Osteocyte (in vitro differentiated cells): ENCODE measurements around the gene ATP4A. TPM values are rescaled to one million over a fixed set of nuclear protein-coding genes. Genes with fewer than 3 reads are reported as not detected.

Experiments used
- DNase-seq: peaks from one replicate; pipeline ENCODE4 v3.0.0; 2021; ENCODE audit warnings: mixed read lengths; ENCODE audit not compliant: unreplicated experiment; ENCODE audit errors: extremely low spot score
- H3K27ac Mint-ChIP-seq: one replicate; pipeline ENCODE4 v1.8.0; 2021; ENCODE audit warnings: mild to moderate bottlenecking, mixed read lengths; ENCODE audit not compliant: unreplicated experiment
- H3K27me3 Mint-ChIP-seq: one replicate; pipeline ENCODE4 v1.8.0; 2021; ENCODE audit warnings: mixed read lengths; ENCODE audit not compliant: unreplicated experiment
- H3K36me3 Mint-ChIP-seq: one replicate; pipeline ENCODE4 v1.8.0; 2021; ENCODE audit warnings: mixed read lengths; ENCODE audit not compliant: unreplicated experiment
- H3K4me1 Mint-ChIP-seq: one replicate; pipeline ENCODE4 v1.8.0; 2021; ENCODE audit warnings: mixed read lengths; ENCODE audit not compliant: unreplicated experiment
- H3K4me3 Mint-ChIP-seq: one replicate; pipeline ENCODE4 v1.8.0; 2021; ENCODE audit warnings: mild to moderate bottlenecking, moderate library complexity, mixed read lengths; ENCODE audit not compliant: unreplicated experiment
- H3K9me3 Mint-ChIP-seq: one replicate; pipeline ENCODE4 v1.8.0; 2021; ENCODE audit warnings: mixed read lengths; ENCODE audit not compliant: unreplicated experiment
- CTCF ChIP-seq: fragments of 200-600 bp; sonication (generic); IDR thresholded peaks from 2 replicates; pipeline ENCODE4 v1.5.0; 2021; ENCODE audit warnings: antibody characterized with exemption, mild to moderate bottlenecking, moderate library complexity
- total RNA-seq: library from RNA; stranded (reverse); gene quantifications from 2 replicates; pipeline ENCODE4 v1.2.1, GENCODE V29; 2021

ATP4A gene
- total RNA-seq, 1 donor from 2014 or later, result not detected

DNA sequence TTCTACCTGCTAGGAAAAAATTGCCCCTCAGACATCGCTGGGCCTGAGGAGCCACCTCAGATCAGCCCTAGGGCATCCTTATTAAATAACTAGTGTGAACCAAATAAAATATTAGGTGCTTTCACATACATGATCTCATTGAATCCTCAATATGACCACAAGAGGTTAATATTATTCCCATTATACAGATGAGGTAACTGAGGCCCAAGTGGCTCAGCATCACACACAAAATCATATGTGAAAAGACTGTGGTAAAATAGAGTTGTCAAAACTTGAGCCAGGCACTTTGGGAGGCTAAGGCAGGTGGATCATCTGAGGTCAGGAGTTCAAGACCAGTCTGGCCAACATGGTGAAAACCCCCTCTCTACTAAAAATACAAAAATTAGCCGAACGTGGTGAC, 47.1 kb downstream of the ATP4A start:
- no peak for DNase-seq
- no peak for TF ChIP-seq CTCF
- Mint-ChIP-seq H3K27ac (no peak overlapping the region), H3K27me3 (peaks cover 15% of the 10 kb centered on the region), H3K36me3 (no peaks in the 10 kb centered on the region), H3K4me1 (peaks cover 10% of the 10 kb centered on the region), H3K9me3 (no peaks in the 10 kb centered on the region), H3K4me3 (no peak overlapping the region)

DNA sequence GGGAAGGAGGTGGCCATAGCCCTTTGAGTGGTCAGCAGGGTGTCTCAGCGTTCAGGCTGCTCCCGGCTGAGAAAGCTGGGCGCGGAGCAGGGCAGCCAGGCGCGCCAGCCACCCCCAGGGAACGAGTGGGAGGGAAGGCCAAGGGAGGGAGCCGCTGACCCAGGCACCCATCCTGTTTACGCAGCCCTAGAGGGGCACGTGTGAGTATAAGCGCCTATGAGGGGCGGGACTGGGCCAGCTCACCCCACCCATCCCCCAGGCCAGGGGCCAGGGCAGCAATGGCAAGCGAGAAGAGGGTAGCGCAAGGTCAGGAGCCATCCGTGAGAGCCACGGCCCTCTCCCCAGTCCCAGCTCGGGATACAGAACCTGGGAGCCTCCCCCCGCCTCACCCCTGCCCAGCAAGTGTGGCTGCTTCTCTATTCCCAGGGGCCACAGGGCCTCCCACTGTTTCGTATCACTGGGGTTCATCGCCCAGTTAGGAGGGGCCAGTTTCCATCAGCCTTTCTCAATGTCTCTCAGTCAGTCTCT, 49.1 kb downstream of the ATP4A start:
- H3K4me3 Mint-ChIP-seq, result no peak overlapping the region
- H3K36me3 Mint-ChIP-seq, result no peaks in the 10 kb centered on the region
- H3K27ac Mint-ChIP-seq, result no peak overlapping the region
- H3K27me3 Mint-ChIP-seq, result peaks cover 28% of the 10 kb centered on the region
- peaks cover 17% of the 10 kb centered on the region for H3K4me1 Mint-ChIP-seq
- H3K9me3 Mint-ChIP-seq, result no peaks in the 10 kb centered on the region
- DNase-seq, result no peak
- TF ChIP-seq CTCF, result no peak

DNA sequence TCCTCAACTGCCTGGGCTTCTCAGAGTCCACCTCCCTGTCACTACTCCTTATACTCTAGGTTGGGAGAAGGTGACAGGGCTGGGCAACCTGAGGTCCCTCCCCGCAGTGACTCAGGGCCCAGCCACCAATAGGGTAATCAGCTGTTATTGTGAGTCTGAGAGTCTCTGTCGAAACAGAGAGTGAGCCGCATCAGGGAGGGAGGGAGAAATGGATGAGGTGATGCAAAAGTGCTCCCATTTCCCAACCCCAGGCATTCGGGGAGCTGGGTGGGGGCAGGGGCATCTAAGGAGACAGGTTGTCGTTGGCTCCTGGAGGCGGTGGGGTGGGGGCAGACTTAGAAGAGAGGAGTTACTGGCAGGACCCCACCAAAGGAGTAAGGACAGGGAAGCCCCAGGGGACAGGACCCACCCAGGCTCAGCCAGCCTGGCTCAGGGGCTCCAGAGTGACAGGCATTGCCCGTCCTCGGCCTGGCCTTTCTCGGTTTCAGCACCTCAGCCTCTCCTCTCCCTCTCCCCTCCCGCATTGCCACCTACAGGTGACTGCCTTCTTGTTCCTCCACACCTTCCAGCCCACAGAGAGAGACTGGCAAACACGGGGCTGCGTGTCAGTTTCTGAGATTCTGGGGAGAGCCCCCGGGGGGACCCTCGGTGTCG, 49.7 kb downstream of the ATP4A start, which contains the start of gene DMKN:
Gene DMKN (minus strand): TSS at position 22 of the 654 bp plus-strand sequence. CDS start 174 bp downstream, outside the sequence.
- Mint-ChIP-seq H3K4me1 (peaks cover 15% of the 10 kb centered on the region), H3K27me3 (peaks cover 34% of the 10 kb centered on the region), H3K36me3 (no peaks in the 10 kb centered on the region), H3K4me3 (no peak within 1 kb of the TSS), H3K27ac (no peak within 1 kb of the TSS), H3K9me3 (no peaks in the 10 kb centered on the region)
- TF ChIP-seq CTCF, result no peak
- DNase-seq, result no peak

GRCh38 chr19:35512831-35513627, 50.4 kb downstream of the ATP4A start:
- Mint-ChIP-seq H3K27ac (no peak overlapping the region), H3K36me3 (no peaks in the 10 kb centered on the region), H3K4me1 (peaks cover 11% of the 10 kb centered on the region), H3K9me3 (no peaks in the 10 kb centered on the region), H3K27me3 (peaks cover 41% of the 10 kb centered on the region), H3K4me3 (no peak overlapping the region)
- DNase-seq, result no peak
- TF ChIP-seq CTCF, result no peak

GRCh38 chr19:35511337-35511736, 52.1 kb downstream of the ATP4A start:
- no peak overlapping the region for H3K27ac Mint-ChIP-seq
- H3K4me3 Mint-ChIP-seq, result no peak overlapping the region
- DNase-seq, result no peak
- H3K36me3 Mint-ChIP-seq, result no peaks in the 10 kb centered on the region
- peaks cover 55% of the 10 kb centered on the region for H3K27me3 Mint-ChIP-seq
- no peak for TF ChIP-seq CTCF
- no peaks in the 10 kb centered on the region for H3K9me3 Mint-ChIP-seq
- peaks cover 10% of the 10 kb centered on the region for H3K4me1 Mint-ChIP-seq
